GM12801 (cell line): ENCODE measurements around the gene PFN2.

Experiments used
- TF ChIP-seq, protein P1 (sequence below): IDR thresholded peaks from one replicate; pipeline ENCODE4 v1.5.1; 2011; ENCODE audit warnings: control low read depth; ENCODE audit not compliant: insufficient read length; ENCODE audit errors: extremely low read depth

Gene PFN2

DNA sequence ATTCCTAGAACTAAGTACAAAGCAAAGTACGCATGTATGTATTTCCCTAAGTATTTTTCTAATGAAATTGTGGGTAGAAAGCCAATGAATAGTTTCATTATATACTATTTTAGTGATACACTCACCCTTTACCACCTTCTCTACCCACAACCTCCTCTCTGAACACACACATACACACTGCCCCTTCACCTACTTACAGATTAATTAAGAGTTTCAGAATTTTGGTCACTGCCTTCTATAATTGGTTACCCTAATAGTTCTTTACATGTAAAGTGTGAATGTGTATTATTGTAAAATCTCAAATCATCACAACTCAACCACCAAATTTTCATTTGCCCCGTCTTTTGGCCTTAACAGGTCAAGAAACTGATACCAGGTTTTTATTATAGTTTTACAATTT lies 7.2 kb downstream of the PFN2 start:
- TF ChIP-seq, protein P1, sequence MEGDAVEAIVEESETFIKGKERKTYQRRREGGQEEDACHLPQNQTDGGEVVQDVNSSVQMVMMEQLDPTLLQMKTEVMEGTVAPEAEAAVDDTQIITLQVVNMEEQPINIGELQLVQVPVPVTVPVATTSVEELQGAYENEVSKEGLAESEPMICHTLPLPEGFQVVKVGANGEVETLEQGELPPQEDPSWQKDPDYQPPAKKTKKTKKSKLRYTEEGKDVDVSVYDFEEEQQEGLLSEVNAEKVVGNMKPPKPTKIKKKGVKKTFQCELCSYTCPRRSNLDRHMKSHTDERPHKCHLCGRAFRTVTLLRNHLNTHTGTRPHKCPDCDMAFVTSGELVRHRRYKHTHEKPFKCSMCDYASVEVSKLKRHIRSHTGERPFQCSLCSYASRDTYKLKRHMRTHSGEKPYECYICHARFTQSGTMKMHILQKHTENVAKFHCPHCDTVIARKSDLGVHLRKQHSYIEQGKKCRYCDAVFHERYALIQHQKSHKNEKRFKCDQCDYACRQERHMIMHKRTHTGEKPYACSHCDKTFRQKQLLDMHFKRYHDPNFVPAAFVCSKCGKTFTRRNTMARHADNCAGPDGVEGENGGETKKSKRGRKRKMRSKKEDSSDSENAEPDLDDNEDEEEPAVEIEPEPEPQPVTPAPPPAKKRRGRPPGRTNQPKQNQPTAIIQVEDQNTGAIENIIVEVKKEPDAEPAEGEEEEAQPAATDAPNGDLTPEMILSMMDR, result no peak

DNA sequence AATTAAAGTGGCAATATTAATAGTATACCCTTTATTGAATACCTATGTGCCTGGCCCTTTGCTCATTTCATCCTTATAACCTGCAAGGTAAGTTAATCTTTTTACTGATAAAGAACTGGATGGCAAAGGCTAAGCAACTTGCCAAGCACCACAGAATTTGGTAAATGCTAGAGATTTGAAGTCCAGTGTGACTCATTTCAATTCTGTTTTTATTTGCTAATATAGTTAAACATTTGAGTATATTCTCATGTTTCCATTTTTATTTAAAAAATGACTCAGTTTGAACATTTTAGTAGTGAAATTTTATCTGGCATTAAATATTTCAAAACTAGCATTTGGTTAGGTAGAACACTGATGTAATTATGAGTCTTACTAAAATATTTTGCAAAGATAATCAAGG lies 11.3 kb downstream of the PFN2 start:
- TF ChIP-seq, protein P1, result no peak

DNA sequence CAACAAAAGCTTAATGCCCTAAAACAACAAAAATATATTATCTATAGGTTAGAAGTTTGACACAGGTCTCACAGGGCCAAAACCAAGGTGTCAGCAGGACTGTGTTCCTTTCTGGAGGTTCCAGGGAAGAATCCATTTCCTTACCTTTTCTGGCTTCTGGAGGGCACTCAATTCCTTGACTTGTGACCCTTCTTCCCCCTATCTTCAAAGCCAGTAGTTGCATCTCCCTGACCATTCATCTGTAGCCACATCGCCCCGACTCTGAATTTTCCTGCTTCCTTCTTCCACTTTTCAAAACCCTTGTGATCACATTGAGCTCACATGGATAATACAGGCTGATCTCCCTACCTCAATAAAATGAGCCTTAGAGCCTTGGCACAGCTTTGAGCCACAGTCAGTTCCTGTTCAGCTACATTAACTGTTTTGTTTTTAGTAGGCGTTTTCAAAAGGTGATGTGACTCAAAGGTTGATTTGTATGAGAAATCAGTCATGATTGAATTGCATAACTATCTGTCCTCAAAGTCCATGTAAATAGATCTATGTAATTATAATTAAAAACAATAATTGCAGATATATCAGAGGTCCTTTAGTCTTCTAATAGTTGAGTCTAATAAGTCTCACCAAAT lies 12.4 kb downstream of the PFN2 start:
- TF ChIP-seq, protein P1, result no peak

DNA sequence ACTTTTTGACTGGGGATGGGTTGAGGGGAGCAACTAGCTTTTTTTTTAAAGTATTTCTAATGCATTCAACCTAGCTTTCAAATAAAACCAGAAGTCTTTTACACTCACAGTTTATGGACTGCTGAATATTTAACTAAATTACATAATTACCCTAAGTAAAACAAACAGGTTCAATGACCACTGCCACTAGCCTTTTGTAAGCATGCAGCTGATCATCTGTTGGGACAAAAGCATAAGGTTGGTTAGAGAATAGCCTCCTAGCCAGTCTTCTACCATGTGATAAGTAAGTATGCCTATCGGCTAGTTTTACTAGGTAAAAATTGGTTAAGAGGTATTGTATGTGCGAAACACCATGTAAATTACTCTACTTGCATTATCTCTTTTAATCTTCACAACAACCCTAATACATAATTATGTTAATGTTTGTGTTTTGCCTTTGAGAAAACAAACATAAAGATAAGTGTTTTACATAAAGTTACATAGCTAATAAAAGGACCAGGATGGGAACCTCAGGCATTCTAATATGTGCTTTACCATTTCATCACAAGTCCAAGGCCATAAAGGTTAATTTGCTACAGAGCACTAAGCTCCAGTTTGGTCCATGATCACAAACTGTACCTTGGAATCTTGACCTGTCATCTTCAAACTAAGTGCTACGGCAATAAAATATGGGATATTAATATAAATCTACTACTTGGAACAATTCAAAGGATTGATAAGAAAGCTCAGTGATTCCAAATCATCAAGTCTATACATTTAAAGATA lies 13.2 kb downstream of the PFN2 start:
- TF ChIP-seq, protein P1, result no peak

DNA sequence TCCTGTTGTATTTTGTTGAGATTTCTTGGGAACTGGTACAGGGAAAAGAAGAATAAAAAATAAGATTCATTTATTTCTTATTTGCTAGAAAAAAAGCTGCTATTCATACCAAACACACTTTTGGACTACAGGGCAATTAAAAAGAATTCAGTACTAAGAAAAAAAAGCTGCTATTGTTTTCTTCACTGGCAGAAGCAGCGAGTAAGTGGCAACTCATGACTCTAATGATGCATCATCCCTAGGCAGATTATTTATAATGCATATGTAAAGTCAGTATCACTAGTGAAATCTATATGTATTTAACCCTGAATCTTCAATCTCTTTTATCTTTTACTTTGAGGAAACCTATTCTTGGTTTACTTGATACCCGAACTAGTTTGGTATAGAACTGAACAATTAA lies 15.2 kb downstream of the PFN2 start:
- TF ChIP-seq, protein P1, result no peak

DNA sequence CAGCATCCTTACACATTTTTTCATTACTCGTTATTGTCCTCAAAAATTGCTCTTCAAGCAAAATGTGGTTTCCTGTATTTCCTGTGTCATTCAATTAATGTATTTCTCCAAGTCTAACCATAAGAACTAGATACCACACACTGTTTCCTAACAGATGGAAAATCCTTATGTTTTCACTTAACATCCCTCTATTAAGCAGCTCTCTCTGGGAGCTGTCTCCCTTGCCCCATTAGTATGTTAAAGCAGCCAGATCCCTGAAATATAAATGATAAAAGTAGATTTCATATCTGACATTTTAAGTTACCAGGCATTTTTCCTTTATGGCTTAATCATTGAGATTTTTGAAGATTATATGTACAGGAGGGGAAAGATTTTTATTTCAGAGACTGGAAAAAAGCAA lies 15.9 kb downstream of the PFN2 start:
- TF ChIP-seq, protein P1, result no peak

DNA sequence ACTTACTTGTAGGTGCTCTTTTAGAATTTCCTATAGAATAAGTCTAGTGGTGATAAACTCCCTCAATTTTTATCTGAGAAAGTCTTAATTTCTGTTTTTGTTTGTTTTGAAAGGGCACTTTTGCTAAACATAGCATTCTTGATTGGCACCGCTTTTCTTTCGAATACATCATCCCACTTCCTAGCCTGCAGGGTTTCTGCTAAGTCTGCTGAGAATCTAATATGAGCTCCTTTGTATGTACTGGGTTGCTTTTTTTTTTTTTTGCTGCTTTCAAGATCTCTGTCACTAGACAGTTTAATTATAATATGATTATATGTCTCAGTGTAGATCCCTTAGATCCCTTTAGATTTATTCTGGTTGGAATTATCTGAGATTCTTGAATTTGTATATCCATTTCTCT lies 21.5 kb downstream of the PFN2 start:
- TF ChIP-seq, protein P1, result no peak
